GM12873 (cell line): ENCODE measurements around the gene USP46.

Source experiments
- CTCF ChIP-seq: IDR thresholded peaks from 2 replicates; pipeline ENCODE4 v1.5.1; 2012; ENCODE audit warnings: low read depth, mild to moderate bottlenecking, moderate library complexity, low read length, control low read depth; ENCODE audit not compliant: insufficient read depth; ENCODE audit errors: missing control alignments

USP46 gene

GRCh38 chr4:52657618-52658501 lies 1.2 kb downstream of the USP46 start:
- TF ChIP-seq CTCF: no peak

GRCh38 chr4:52657292-52657617 lies 1.8 kb downstream of the USP46 start:
- no peak for TF ChIP-seq CTCF

GRCh38 chr4:52655506-52655905 lies 3.6 kb downstream of the USP46 start:
- no peak for TF ChIP-seq CTCF

- no peak for TF ChIP-seq CTCF
These were observed 7.0 kb downstream of the USP46 start for GRCh38 chr4:52651996-52652672.

- TF ChIP-seq CTCF: no peak
These were observed 10.3 kb downstream of the USP46 start for GRCh38 chr4:52648836-52649235.

- no peak for TF ChIP-seq CTCF
These were observed 12.4 kb downstream of the USP46 start for GRCh38 chr4:52646741-52647140.

GRCh38 chr4:52646096-52646495 lies 13.0 kb downstream of the USP46 start:
- TF ChIP-seq CTCF: no peak
